Skeletal muscle satellite cell (primary cell): ENCODE results near the gene TRIM54.
A peak's percentile ranks its signal among the peaks of the same experiment; 100 is the strongest.

Experiments
- H3K27me3 ChIP-seq: 2 replicates; pipeline ENCODE4 v1.7.0; 2013; ENCODE audit warnings: low read length; ENCODE audit not compliant: control insufficient read depth, insufficient read depth
- H3K36me3 ChIP-seq: 2 replicates; pipeline ENCODE4 v1.7.0; 2013; ENCODE audit warnings: mild to moderate bottlenecking, control low read depth, low read length; ENCODE audit not compliant: insufficient read depth
- H3K4me1 ChIP-seq: 2 replicates; pipeline ENCODE4 v1.7.0; 2013; ENCODE audit warnings: low read length; ENCODE audit not compliant: control insufficient read depth, insufficient read depth
- H3K4me2 ChIP-seq: 2 replicates; pipeline ENCODE4 v1.7.0; 2013; ENCODE audit warnings: mild to moderate bottlenecking, low read length
- H3K4me3 ChIP-seq: 2 replicates; pipeline ENCODE4 v1.7.0; 2013; ENCODE audit warnings: low read length
- H3K9ac ChIP-seq: 2 replicates; pipeline ENCODE4 v1.7.0; 2013; ENCODE audit warnings: mild to moderate bottlenecking, low read depth, low read length, moderate library complexity
- H3K9me3 ChIP-seq: replicated peaks from 2 replicates; pipeline ENCODE4 v1.7.0; 2013; ENCODE audit warnings: mild to moderate bottlenecking, control low read depth, low read length

TRIM54 gene

GRCh38 chr2:27245626-27246025 lies 36.6 kb upstream of the TRIM54 start:
- Histone ChIP-seq H3K4me1 (peaks cover 13% of the 10 kb centered on the region), H3K4me2 (no peak overlapping the region), H3K27me3 (no peaks in the 10 kb centered on the region), H3K9ac (no peak overlapping the region), H3K36me3 (peaks cover 41% of the 10 kb centered on the region), H3K4me3 (no peak overlapping the region), H3K9me3 (no peaks in the 10 kb centered on the region)

GRCh38 chr2:27247893-27248292 lies 34.3 kb upstream of the TRIM54 start:
- Histone ChIP-seq H3K9ac (no peak overlapping the region), H3K4me2 (no peak overlapping the region), H3K4me3 (no peak overlapping the region), H3K27me3 (peaks cover 9% of the 10 kb centered on the region), H3K4me1 (peaks cover 13% of the 10 kb centered on the region), H3K9me3 (no peaks in the 10 kb centered on the region), H3K36me3 (peaks cover 19% of the 10 kb centered on the region)

- no peak overlapping the region for H3K9ac ChIP-seq
- H3K36me3 ChIP-seq: peaks cover 4% of the 10 kb centered on the region
- no peaks in the 10 kb centered on the region for H3K9me3 ChIP-seq
- peaks cover 9% of the 10 kb centered on the region for H3K27me3 ChIP-seq
- peaks cover 15% of the 10 kb centered on the region for H3K4me1 ChIP-seq
- H3K4me2 ChIP-seq: peak overlapping the region; percentile 19
- no peak overlapping the region for H3K4me3 ChIP-seq
Observed at GRCh38 chr2:27249159-27249890, 32.9 kb upstream of the TRIM54 start.

GRCh38 chr2:27249891-27250651 lies 32.2 kb upstream of the TRIM54 start:
- peaks cover 23% of the 10 kb centered on the region for H3K4me1 ChIP-seq
- H3K9me3 ChIP-seq: no peaks in the 10 kb centered on the region
- peaks cover 9% of the 10 kb centered on the region for H3K27me3 ChIP-seq
- H3K9ac ChIP-seq: no peak overlapping the region
- no peaks in the 10 kb centered on the region for H3K36me3 ChIP-seq
- H3K4me3 ChIP-seq: no peak overlapping the region
- H3K4me2 ChIP-seq: no peak overlapping the region

GRCh38 chr2:27250652-27251379 lies 31.4 kb upstream of the TRIM54 start:
- Histone ChIP-seq H3K9me3 (no peaks in the 10 kb centered on the region), H3K36me3 (no peaks in the 10 kb centered on the region), H3K4me3 (no peak overlapping the region), H3K9ac (no peak overlapping the region), H3K27me3 (peaks cover 9% of the 10 kb centered on the region), H3K4me1 (peaks cover 29% of the 10 kb centered on the region), H3K4me2 (no peak overlapping the region)

GRCh38 chr2:27251766-27252165 lies 30.5 kb upstream of the TRIM54 start:
- Histone ChIP-seq H3K9ac (no peak overlapping the region), H3K4me1 (peaks cover 38% of the 10 kb centered on the region), H3K9me3 (no peaks in the 10 kb centered on the region), H3K36me3 (no peaks in the 10 kb centered on the region), H3K4me2 (no peak overlapping the region), H3K4me3 (no peak overlapping the region), H3K27me3 (peaks cover 9% of the 10 kb centered on the region)

- Histone ChIP-seq H3K9ac (no peak overlapping the region), H3K9me3 (no peaks in the 10 kb centered on the region), H3K36me3 (no peaks in the 10 kb centered on the region), H3K27me3 (peaks cover 29% of the 10 kb centered on the region), H3K4me3 (peak overlapping the region; percentile 29), H3K4me1 (peaks cover 28% of the 10 kb centered on the region), H3K4me2 (peak overlapping the region; percentile 49)
Observed at GRCh38 chr2:27255187-27255586, 27.0 kb upstream of the TRIM54 start.

GRCh38 chr2:27255660-27256059 lies 26.6 kb upstream of the TRIM54 start:
- no peaks in the 10 kb centered on the region for H3K9me3 ChIP-seq
- H3K4me2 ChIP-seq: peak overlapping the region; percentile 61
- peak overlapping the region; percentile 29 for H3K4me3 ChIP-seq
- H3K36me3 ChIP-seq: no peaks in the 10 kb centered on the region
- no peak overlapping the region for H3K9ac ChIP-seq
- peaks cover 28% of the 10 kb centered on the region for H3K4me1 ChIP-seq
- peaks cover 34% of the 10 kb centered on the region for H3K27me3 ChIP-seq

- peaks cover 28% of the 10 kb centered on the region for H3K4me1 ChIP-seq
- no peaks in the 10 kb centered on the region for H3K36me3 ChIP-seq
- H3K4me3 ChIP-seq: no peak overlapping the region
- no peak overlapping the region for H3K9ac ChIP-seq
- no peaks in the 10 kb centered on the region for H3K9me3 ChIP-seq
- no peak overlapping the region for H3K4me2 ChIP-seq
- peaks cover 38% of the 10 kb centered on the region for H3K27me3 ChIP-seq
Observed at GRCh38 chr2:27256855-27257454, 25.3 kb upstream of the TRIM54 start.

- Histone ChIP-seq H3K4me2 (no peak overlapping the region), H3K27me3 (peaks cover 46% of the 10 kb centered on the region), H3K4me1 (peaks cover 38% of the 10 kb centered on the region), H3K4me3 (no peak overlapping the region), H3K36me3 (no peaks in the 10 kb centered on the region), H3K9ac (no peak overlapping the region), H3K9me3 (no peaks in the 10 kb centered on the region)
Observed at GRCh38 chr2:27258051-27258450, 24.2 kb upstream of the TRIM54 start.

- Histone ChIP-seq H3K4me1 (peaks cover 35% of the 10 kb centered on the region), H3K36me3 (no peaks in the 10 kb centered on the region), H3K9me3 (no peaks in the 10 kb centered on the region), H3K4me2 (no peak overlapping the region), H3K9ac (no peak overlapping the region), H3K27me3 (peaks cover 79% of the 10 kb centered on the region), H3K4me3 (no peak overlapping the region)
Observed at GRCh38 chr2:27261241-27261925, 20.8 kb upstream of the TRIM54 start.
